Measurements from ENCODE around the gene SUPT20HL1. TPM values are rescaled to one million over a fixed set of nuclear protein-coding genes. Genes with fewer than 3 reads are reported as not detected.

Gene SUPT20HL1
- total and polyA plus RNA-seq, 2 experiments from 2014 or later = not detected

DNA sequence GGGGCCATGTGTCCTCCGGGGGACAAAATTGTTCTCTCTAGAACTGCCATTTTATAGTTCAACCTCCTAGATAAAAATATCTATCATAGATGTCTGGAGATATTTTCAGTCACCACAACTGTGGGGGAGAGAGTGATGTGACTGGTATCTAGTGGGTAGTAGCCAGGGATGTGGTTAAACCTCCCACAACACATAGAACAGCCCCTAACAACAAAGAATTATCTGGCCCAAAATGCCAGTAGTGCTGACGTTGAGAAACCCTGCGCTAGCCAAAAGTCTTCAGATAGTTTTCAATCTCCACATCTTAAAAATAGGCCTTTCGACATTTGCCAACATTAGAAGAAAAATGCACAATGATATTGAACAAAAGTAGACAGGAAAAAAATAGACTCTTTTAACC is 27.6 kb upstream of the SUPT20HL1 start (continued):
- TF ChIP-seq, protein P1, sequence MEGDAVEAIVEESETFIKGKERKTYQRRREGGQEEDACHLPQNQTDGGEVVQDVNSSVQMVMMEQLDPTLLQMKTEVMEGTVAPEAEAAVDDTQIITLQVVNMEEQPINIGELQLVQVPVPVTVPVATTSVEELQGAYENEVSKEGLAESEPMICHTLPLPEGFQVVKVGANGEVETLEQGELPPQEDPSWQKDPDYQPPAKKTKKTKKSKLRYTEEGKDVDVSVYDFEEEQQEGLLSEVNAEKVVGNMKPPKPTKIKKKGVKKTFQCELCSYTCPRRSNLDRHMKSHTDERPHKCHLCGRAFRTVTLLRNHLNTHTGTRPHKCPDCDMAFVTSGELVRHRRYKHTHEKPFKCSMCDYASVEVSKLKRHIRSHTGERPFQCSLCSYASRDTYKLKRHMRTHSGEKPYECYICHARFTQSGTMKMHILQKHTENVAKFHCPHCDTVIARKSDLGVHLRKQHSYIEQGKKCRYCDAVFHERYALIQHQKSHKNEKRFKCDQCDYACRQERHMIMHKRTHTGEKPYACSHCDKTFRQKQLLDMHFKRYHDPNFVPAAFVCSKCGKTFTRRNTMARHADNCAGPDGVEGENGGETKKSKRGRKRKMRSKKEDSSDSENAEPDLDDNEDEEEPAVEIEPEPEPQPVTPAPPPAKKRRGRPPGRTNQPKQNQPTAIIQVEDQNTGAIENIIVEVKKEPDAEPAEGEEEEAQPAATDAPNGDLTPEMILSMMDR (conservative IDR thresholded peaks at IDR 0.05; ENCODE audit: low read depth in 2 of 2) = no peak
- TF ChIP-seq, protein P2, sequence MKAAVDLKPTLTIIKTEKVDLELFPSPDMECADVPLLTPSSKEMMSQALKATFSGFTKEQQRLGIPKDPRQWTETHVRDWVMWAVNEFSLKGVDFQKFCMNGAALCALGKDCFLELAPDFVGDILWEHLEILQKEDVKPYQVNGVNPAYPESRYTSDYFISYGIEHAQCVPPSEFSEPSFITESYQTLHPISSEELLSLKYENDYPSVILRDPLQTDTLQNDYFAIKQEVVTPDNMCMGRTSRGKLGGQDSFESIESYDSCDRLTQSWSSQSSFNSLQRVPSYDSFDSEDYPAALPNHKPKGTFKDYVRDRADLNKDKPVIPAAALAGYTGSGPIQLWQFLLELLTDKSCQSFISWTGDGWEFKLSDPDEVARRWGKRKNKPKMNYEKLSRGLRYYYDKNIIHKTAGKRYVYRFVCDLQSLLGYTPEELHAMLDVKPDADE (IDR thresholded peaks at IDR 0.05) = no peak
- TF ChIP-seq EZH2 (IDR thresholded peaks at IDR 0.05; ENCODE audit: low read depth, unreplicated experiment) (no peak), POLR2AphosphoS5 (IDR thresholded peaks at IDR 0.05; ENCODE audit: low read depth) (no peak), STAT1 (IDR thresholded peaks at IDR 0.05; ENCODE audit: unreplicated experiment) (no peak), EZH2phosphoT487 (IDR thresholded peaks at IDR 0.05; ENCODE audit: unreplicated experiment) (no peak)
- TF ChIP-seq, protein P3, sequence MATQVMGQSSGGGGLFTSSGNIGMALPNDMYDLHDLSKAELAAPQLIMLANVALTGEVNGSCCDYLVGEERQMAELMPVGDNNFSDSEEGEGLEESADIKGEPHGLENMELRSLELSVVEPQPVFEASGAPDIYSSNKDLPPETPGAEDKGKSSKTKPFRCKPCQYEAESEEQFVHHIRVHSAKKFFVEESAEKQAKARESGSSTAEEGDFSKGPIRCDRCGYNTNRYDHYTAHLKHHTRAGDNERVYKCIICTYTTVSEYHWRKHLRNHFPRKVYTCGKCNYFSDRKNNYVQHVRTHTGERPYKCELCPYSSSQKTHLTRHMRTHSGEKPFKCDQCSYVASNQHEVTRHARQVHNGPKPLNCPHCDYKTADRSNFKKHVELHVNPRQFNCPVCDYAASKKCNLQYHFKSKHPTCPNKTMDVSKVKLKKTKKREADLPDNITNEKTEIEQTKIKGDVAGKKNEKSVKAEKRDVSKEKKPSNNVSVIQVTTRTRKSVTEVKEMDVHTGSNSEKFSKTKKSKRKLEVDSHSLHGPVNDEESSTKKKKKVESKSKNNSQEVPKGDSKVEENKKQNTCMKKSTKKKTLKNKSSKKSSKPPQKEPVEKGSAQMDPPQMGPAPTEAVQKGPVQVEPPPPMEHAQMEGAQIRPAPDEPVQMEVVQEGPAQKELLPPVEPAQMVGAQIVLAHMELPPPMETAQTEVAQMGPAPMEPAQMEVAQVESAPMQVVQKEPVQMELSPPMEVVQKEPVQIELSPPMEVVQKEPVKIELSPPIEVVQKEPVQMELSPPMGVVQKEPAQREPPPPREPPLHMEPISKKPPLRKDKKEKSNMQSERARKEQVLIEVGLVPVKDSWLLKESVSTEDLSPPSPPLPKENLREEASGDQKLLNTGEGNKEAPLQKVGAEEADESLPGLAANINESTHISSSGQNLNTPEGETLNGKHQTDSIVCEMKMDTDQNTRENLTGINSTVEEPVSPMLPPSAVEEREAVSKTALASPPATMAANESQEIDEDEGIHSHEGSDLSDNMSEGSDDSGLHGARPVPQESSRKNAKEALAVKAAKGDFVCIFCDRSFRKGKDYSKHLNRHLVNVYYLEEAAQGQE (IDR thresholded peaks at IDR 0.05; ENCODE audit: unreplicated experiment) = no peak

DNA sequence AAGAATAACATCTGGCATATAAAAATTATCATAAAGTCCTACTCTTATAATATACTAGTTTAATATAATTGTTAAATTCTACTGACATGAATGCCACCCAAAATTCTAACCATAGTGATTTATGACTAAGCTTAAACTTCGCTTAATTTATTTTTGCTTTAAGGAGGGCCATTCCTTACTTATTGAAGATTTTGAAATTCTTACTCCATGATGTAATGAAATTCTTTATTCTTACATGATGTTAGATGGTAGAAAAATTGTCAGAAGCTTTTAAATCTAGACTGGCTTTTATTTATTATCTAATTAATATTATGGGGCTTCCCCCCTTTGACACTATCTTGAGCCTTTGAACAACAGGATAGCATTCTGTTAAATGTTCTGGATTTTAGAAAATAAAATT is 27.1 kb upstream of the SUPT20HL1 start:
- no peaks in the 10 kb centered on the region for H3K79me2 ChIP-seq (replicated peaks; ENCODE audit: insufficient read depth)
- no peak for DNase-seq (ENCODE audit: low spot score)
- Mint-ChIP-seq H3K36me3 (ENCODE audit: low read depth) (no peaks in the 10 kb centered on the region), H3K27ac (no peak overlapping the region), H3K9me3 (no peaks in the 10 kb centered on the region), H3K4me1 (no peaks in the 10 kb centered on the region), H3K27me3 (ENCODE audit: insufficient read depth, low read depth, poor library complexity) (no peaks in the 10 kb centered on the region), H3K4me3 (no peak overlapping the region)
- no peaks in the 10 kb centered on the region for H3K27me3 ChIP-seq (ENCODE audit: insufficient read depth)
- TF ChIP-seq ZNF331 (CRISPR knock-in tag; IDR thresholded peaks at IDR 0.05; ENCODE audit: low read depth) (no peak), JUNB (IDR thresholded peaks at IDR 0.05; ENCODE audit: unreplicated experiment) (no peak), CREB1 (CRISPR knock-in tag; IDR thresholded peaks at IDR 0.05; ENCODE audit: low read depth) (no peak), NANOG (IDR thresholded peaks at IDR 0.05; ENCODE audit: borderline replicate concordance) (no peak), EZH2 (IDR thresholded peaks at IDR 0.05; ENCODE audit: low read depth, unreplicated experiment) (no peak)
- TF ChIP-seq, protein P4, sequence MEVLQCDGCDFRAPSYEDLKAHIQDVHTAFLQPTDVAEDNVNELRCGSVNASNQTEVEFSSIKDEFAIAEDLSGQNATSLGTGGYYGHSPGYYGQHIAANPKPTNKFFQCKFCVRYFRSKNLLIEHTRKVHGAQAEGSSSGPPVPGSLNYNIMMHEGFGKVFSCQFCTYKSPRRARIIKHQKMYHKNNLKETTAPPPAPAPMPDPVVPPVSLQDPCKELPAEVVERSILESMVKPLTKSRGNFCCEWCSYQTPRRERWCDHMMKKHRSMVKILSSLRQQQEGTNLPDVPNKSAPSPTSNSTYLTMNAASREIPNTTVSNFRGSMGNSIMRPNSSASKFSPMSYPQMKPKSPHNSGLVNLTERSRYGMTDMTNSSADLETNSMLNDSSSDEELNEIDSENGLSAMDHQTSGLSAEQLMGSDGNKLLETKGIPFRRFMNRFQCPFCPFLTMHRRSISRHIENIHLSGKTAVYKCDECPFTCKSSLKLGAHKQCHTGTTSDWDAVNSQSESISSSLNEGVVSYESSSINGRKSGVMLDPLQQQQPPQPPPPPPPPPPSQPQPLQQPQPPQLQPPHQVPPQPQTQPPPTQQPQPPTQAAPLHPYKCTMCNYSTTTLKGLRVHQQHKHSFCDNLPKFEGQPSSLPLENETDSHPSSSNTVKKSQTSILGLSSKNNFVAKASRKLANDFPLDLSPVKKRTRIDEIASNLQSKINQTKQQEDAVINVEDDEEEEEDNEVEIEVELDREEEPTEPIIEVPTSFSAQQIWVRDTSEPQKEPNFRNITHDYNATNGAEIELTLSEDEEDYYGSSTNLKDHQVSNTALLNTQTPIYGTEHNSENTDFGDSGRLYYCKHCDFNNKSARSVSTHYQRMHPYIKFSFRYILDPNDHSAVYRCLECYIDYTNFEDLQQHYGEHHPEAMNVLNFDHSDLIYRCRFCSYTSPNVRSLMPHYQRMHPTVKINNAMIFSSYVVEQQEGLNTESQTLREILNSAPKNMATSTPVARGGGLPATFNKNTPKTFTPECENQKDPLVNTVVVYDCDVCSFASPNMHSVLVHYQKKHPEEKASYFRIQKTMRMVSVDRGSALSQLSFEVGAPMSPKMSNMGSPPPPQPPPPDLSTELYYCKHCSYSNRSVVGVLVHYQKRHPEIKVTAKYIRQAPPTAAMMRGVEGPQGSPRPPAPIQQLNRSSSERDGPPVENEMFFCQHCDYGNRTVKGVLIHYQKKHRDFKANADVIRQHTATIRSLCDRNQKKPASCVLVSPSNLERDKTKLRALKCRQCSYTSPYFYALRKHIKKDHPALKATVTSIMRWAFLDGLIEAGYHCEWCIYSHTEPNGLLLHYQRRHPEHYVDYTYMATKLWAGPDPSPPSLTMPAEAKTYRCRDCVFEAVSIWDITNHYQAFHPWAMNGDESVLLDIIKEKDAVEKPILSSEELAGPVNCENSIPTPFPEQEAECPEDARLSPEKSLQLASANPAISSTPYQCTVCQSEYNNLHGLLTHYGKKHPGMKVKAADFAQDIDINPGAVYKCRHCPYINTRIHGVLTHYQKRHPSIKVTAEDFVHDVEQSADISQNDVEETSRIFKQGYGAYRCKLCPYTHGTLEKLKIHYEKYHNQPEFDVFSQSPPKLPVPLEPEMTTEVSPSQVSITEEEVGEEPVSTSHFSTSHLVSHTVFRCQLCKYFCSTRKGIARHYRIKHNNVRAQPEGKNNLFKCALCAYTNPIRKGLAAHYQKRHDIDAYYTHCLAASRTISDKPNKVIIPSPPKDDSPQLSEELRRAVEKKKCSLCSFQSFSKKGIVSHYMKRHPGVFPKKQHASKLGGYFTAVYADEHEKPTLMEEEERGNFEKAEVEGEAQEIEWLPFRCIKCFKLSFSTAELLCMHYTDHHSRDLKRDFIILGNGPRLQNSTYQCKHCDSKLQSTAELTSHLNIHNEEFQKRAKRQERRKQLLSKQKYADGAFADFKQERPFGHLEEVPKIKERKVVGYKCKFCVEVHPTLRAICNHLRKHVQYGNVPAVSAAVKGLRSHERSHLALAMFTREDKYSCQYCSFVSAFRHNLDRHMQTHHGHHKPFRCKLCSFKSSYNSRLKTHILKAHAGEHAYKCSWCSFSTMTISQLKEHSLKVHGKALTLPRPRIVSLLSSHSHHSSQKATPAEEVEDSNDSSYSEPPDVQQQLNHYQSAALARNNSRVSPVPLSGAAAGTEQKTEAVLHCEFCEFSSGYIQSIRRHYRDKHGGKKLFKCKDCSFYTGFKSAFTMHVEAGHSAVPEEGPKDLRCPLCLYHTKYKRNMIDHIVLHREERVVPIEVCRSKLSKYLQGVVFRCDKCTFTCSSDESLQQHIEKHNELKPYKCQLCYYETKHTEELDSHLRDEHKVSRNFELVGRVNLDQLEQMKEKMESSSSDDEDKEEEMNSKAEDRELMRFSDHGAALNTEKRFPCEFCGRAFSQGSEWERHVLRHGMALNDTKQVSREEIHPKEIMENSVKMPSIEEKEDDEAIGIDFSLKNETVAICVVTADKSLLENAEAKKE (CRISPR knock-in tag; IDR thresholded peaks at IDR 0.05) = no peak
- H3K36me3 ChIP-seq (ENCODE audit: insufficient read depth) = no peaks in the 10 kb centered on the region
- no peak overlapping the region for H3K27ac ChIP-seq (ENCODE audit: low read depth)
- no peak overlapping the region for H3K4me2 ChIP-seq
- no peak for ATAC-seq
- H3K9me2 ChIP-seq (ENCODE audit: insufficient read depth) = no peaks in the 10 kb centered on the region
- no peak overlapping the region for H3K4me3 ChIP-seq
- no peaks in the 10 kb centered on the region for H4K20me1 ChIP-seq (replicated peaks; ENCODE audit: insufficient read depth)
- H2AFZ ChIP-seq = no peak overlapping the region
- no peaks in the 10 kb centered on the region for H3K4me1 ChIP-seq (ENCODE audit: insufficient read depth)
- no peaks in the 10 kb centered on the region for H3F3A ChIP-seq (replicated peaks; ENCODE audit: low read depth)

Data from GM23338 (cell line).